ENCODE measurements around the gene DCX. TPM values are rescaled to one million over a fixed set of nuclear protein-coding genes. Genes with fewer than 3 reads are reported as not detected.

The DCX gene
- total RNA-seq, 4 donors from 2014 or later = not detected

DNA sequence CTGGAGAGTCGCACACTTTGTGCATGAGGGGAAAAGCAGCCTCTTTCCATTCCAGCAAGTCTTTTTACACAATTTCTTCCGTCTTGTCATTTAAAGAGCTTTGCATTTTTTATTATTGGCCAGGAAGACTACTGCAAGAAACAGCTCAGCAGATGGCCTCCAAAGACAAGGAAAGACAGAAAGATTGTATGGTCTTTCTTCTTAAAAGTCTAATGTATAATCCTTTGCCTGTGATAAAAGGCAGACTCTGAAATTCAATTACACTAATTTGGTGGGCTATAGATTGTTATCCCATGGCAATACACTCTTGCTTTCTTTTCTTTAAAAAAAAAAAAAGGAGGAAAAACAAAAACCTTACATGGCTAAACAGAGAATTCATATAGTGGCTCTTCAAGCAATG is 147.6 kb downstream of the DCX start:
- TF ChIP-seq, protein P1, sequence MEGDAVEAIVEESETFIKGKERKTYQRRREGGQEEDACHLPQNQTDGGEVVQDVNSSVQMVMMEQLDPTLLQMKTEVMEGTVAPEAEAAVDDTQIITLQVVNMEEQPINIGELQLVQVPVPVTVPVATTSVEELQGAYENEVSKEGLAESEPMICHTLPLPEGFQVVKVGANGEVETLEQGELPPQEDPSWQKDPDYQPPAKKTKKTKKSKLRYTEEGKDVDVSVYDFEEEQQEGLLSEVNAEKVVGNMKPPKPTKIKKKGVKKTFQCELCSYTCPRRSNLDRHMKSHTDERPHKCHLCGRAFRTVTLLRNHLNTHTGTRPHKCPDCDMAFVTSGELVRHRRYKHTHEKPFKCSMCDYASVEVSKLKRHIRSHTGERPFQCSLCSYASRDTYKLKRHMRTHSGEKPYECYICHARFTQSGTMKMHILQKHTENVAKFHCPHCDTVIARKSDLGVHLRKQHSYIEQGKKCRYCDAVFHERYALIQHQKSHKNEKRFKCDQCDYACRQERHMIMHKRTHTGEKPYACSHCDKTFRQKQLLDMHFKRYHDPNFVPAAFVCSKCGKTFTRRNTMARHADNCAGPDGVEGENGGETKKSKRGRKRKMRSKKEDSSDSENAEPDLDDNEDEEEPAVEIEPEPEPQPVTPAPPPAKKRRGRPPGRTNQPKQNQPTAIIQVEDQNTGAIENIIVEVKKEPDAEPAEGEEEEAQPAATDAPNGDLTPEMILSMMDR (IDR thresholded peaks at IDR 0.05; ENCODE audit: low read depth) = no peak

DNA sequence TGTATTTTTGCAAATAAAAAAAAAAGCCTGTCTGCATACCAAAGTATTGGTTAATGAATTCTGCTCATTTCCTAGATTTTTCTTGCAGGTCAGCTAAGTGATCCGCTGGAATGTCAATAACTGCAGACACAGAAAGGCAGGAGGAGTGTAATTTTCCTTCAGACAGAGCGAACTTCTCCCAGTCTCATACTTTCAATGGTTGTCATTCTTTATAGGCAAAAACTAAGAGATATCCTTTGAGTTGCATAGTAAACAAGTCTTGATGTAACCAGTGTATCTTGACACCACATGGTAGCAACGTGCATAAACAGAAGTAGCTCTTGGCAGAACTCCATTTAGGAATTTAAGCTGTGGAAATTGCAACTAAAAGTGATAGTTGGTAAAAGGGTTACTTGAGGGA is 149.9 kb downstream of the DCX start:
- TF ChIP-seq, protein P1 (IDR thresholded peaks at IDR 0.05; ENCODE audit: low read depth) = no peak

DNA sequence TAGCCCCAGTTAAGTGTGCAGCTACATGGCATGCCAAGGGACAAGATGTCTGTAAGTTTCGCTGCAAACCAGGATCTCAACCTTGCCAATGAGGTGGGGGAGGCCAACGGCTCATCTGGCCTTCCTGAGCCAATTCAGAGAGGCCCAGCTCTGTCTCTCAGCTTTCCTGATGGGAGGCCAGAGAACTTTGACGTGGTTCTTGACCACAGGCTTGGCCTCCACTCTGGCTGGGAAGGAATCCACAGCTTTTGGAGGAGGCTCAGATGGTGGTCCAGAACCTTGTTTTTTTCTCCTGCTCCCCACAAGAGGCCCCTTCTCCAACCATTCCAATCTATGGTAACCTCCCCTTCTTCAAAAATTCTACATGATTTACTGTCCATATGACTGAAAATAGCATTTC is 151.5 kb downstream of the DCX start:
- TF ChIP-seq, protein P1 (IDR thresholded peaks at IDR 0.05; ENCODE audit: low read depth) = no peak

DNA sequence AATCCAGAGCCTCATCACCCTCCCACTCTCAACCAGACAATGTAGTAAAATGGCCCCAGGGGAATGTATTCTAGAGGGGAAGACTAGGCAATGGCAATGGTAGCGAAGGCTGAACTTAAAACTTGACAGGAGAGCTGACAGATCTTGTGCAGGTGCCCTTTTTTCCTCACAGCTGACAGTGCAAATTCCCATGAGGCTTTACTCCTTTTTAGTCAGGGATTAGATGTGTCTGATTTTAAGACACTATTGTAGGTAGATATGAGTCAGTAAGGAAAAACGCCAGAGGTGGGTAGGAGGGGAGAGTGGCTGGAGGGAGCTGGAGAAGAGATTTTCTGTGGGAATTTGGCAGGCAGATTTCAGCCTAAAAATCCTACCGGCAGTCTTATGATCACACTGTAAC is 152.4 kb downstream of the DCX start:
- TF ChIP-seq, protein P1 (IDR thresholded peaks at IDR 0.05; ENCODE audit: low read depth) = no peak

DNA sequence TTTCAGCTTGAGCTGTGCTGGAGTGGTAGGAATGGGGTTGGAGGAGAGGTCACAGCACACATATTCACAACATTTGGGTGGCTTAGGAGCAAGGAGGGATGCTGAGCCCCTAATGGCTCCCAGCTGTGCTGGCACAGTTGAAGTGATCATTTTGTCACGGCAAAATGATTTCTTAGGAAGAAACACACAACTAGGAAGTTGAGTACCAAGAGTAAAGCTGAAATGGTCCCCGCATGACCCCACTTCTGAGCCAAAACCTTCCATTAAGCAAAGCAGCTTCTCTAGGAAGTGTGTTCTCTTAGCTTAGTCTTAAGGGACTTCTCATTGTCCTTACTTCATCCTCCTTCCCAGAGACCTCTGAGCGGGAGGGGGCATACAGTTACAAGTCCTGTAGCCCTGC is 154.3 kb downstream of the DCX start:
- TF ChIP-seq, protein P1 (IDR thresholded peaks at IDR 0.05; ENCODE audit: low read depth) = no peak

DNA sequence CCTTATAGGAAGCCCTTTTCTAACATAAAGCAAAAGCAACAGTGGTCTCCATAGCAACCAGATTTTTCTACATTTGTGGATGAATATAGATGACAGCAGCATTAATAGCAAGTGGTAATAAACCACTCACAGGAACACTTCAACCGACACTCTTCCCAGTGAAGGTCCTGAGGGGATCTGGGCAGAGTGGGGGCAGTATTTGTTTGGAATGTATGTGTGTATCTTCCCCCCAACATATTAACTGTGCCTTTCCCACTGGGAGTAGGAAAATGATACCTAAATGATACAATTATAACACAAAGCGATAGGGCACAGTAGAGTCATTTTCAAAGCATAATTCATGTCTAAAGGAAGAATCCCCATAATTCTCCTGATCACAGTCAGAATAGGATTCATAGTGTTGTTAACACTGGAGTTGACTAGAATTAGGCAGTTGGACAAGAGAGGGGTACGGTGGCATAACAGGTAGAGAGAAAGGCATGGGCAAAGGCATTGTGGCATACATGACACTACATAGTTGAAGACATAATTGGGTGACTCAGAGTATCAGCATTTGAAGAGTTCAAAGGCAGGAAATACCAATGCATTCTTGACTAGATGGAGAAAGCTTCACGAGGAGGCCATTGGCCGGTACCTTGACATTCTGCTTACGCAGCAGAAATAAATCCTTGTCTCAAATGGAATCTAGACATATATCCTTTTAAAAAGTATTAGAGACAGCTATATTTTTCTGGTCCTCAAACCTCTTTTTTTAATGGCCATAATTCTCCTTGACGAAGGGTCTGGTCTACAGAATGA is 156.9 kb downstream of the DCX start:
- TF ChIP-seq, protein P1 (IDR thresholded peaks at IDR 0.05; ENCODE audit: low read depth) = no peak

DNA sequence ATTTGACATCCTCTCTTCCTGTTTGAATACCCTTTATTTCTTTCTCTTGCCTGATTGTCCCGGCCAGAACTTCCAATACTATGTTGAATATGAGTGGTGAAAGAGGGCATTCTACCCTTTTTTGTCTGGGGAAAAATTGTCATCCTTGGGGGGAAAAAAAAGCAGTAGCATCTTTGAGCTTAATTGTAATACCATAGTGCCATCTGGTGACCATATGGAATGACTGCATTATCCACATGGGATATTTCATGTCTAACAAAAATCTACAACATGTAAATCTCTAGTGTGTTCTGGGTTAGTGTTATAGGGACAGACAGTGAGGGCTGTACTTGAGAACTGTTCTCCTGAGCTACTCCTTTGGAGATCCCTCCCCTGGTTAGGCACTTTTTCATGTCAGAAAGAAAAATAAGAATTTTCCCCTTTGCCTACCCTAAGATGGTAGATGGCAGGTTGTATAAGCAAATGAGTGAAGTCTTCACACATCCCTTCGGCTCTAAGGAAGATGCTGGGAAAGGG is 167.7 kb downstream of the DCX start:
- TF ChIP-seq, protein P1 (IDR thresholded peaks at IDR 0.05; ENCODE audit: low read depth) = no peak

Small RNAs within 50 kb of the gene (small RNA-seq; reads per million reads assigned to genes)
- not detected for gene RNU6-496P

Other genes with a start within 250 kb of the DCX start
- gene CAPN6, start 141.7 kb downstream of the DCX start, total RNA-seq = under 1 TPM in 3 of 4 donors, not detected in 1; 0.16 to 0.57 (median 0.17) TPM
- not detected for gene SERTM2, start 99.5 kb upstream of the DCX start, total RNA-seq

Measured in subcutaneous adipose tissue (tissue), 4 donors.